Measurements from ENCODE around the gene PRKAR1B.

Gene PRKAR1B

GRCh38 chr7:516606-517456 is 210.2 kb downstream of the PRKAR1B start:
- no peak for DNase-seq

DNA sequence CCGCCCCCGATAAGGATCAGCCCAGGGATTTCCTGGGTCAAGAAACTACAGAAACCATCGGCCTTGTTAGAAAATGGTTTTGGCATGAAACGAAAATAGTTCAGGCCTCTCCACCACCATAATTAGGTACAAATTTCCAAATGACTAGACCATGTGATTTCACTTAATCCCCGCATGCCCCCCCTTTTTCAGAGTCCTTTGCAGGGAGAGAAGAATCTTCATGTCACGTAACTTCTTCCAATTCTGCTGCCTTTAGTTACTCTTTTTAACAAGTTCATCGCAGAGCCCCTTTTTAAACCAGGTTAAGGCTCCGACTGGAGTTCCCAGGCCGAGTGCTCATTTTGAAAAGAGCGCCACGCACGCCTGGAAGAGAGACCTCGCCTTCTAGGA is 210.9 kb downstream of the PRKAR1B start:
- no peak for DNase-seq

GRCh38 chr7:515628-516027 is 211.5 kb downstream of the PRKAR1B start:
- no peak for DNase-seq

- DNase-seq, result peak; percentile 28 to 62
Measured at GRCh38 chr7:514651-515598, 212.2 kb downstream of the PRKAR1B start.

- no peak for DNase-seq
Measured at GRCh38 chr7:514242-514641, 212.8 kb downstream of the PRKAR1B start.

DNA sequence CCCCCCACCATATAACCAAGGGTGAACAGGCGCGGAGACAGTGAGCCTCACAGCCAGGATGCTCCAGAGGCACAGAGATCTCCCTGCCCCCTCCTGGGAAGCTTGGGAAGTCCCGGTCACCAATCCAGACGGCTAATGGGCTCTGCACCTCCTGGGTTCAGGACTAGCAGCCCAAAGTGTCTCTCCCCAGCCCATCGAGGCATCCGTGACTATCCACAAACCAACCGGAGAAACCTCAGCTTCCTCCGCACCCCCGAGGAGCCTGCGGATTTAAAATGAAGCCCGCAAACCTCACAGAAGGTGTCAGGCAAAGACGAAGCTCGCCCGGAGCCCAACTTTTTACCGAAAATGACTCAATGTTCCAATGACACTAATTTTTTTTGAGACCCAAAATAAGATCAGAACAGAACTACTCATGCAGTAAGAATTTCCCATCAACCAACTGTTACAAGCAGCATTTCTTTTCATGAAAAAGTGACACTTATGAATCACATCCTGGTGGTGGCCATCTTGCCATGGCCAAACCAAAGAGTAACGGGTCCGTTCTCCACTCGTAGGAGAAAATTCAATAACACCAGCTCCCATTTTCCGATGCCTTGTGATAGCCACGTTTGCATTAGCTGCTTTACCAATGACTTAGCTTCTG is 213.4 kb downstream of the PRKAR1B start:
- no peak for DNase-seq

GRCh38 chr7:512541-513311 is 214.4 kb downstream of the PRKAR1B start:
- DNase-seq, result no peak

GRCh38 chr7:512146-512510 is 215.0 kb downstream of the PRKAR1B start:
- DNase-seq, result no peak

DNA sequence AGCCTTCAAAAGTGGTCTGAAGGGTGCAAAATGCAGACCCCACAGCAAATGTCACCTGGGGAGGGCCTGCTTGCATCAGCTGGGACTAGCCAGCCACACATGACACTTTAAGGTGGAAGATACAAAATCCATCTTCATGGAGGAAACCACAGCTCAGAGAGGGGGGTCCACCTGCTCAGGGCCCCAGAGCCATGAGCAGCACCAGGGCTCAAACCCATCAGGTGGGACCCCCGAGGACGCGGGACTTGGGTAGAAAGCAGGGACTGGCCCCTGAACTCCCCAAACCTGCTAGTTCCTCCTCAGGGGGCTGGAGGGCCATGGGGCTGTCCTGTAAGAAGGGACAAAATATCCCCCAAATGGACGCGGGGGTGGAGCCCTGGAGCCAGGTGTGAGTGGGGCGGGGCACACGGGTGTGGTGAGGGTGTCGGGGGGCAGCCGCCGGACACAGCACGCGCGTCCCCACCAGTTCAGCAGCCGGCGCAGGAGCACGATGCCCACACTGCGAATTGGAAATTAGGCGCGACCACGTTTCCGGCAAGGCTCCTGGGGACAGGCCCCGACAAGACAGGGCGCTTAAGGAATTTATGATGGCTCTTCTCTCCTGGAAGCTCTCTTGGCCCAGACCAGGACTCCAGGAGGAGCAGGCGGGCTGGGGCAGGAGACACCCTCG is 215.5 kb downstream of the PRKAR1B start:
- DNase-seq, result no peak

- no peak for DNase-seq
Measured at GRCh38 chr7:510782-511281, 216.2 kb downstream of the PRKAR1B start.

- DNase-seq, result no peak
Measured at GRCh38 chr7:510131-510481, 217.0 kb downstream of the PRKAR1B start.

- no peak for DNase-seq
Measured at GRCh38 chr7:509426-510130, 217.5 kb downstream of the PRKAR1B start.

- DNase-seq, result no peak
Measured at GRCh38 chr7:508461-509170, 218.5 kb downstream of the PRKAR1B start.

GRCh38 chr7:507623-508300 is 219.3 kb downstream of the PRKAR1B start:
- no peak for DNase-seq

GRCh38 chr7:506921-507622 is 220.0 kb downstream of the PRKAR1B start:
- DNase-seq, result no peak

DNA sequence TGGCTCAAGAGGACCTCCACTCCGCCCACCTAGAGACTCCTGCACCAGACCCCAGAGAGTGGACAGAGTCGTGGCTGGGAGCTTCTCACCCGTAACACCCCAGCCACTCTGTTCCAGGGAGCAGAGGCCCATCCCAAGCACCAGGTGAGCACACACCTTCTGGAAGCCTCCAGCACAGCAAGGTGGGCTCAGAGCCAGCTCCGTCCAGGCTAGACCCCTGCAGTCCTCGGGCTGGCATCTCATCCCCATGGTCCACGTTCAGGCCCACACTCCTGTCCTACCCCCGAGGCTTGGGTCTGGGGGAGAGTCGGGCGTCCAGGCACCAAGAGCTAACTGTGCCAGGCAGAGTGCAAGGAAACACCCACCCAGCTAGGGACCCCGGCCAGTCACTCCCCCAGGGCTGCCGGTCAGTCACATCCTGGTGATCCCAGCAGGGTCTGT is 220.7 kb downstream of the PRKAR1B start:
- no peak for DNase-seq

DNA sequence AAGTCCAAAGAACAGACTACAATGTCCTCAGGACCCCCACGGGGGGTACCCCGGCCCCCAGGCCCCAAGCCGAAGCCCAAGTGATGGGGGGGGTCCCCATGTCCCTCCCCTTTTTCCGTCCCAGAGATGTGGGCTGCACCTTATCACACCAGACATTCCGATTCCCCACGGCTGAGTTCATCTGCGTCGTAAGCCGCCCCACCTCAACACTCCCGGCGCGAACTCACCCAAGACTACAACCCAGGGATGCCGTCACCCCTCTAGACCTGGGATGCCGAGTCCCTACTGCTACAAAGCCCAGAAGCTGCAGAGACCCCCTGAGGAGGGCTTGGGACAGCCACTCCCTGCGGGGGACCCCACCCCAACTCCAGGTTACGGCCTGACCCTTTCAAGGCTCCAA is 221.9 kb downstream of the PRKAR1B start:
- no peak for DNase-seq

GRCh38 chr7:504221-505111 is 222.6 kb downstream of the PRKAR1B start:
- no peak for DNase-seq
